Bronchial epithelial cell (primary cell): Measurements from ENCODE around the gene CALML6. TPM values are rescaled to one million over a fixed set of nuclear protein-coding genes. Genes with fewer than 3 reads are reported as not detected.

ENCODE experiments used
- DNase-seq: peaks from one replicate; pipeline ENCODE4 v3.0.0-alpha.2; 2010; ENCODE audit warnings: low read depth
- FAIRE-seq: peaks from 2 replicates; lab custom pipeline; 2011; peaks lifted over from hg19 to GRCh38; lab: Jason Lieb, UNC
- H3K27me3 ChIP-seq: 2 replicates; pipeline ENCODE4 v1.5.1; 2011; ENCODE audit warnings: low read length; ENCODE audit not compliant: control insufficient read depth, insufficient read depth
- H3K36me3 ChIP-seq: 2 replicates; pipeline ENCODE4 v1.5.1; 2011; ENCODE audit warnings: low read length; ENCODE audit not compliant: control insufficient read depth, insufficient read depth
- H3K4me3 ChIP-seq: 2 replicates; pipeline ENCODE4 v1.5.1; 2011; ENCODE audit warnings: mild to moderate bottlenecking, low read depth, low read length, control low read depth
- CTCF ChIP-seq: IDR thresholded peaks from 2 replicates; pipeline ENCODE4 v1.5.1; 2011; ENCODE audit warnings: mild to moderate bottlenecking, moderate library complexity, low read length, control low read depth, inconsistent platforms; ENCODE audit not compliant: insufficient read depth, severe bottlenecking
- total RNA-seq: library from RNA; depleted of rRNA; stranded (reverse); fragments of >200 nt; gene quantifications from 2 replicates; pipeline ENCODE4 v1.2.1, GENCODE V29; 2014

The CALML6 gene
- total RNA-seq, 1 donor from 2014 or later, result under 0.01 TPM

GRCh38 chr1:1964811-1965210 lies 49.8 kb downstream of the CALML6 start:
- Histone ChIP-seq H3K36me3 (no peaks in the 10 kb centered on the region), H3K27me3 (no peaks in the 10 kb centered on the region), H3K4me3 (no peak overlapping the region)
- FAIRE-seq (no peak), DNase-seq (no peak)
- TF ChIP-seq CTCF, result no peak

DNA sequence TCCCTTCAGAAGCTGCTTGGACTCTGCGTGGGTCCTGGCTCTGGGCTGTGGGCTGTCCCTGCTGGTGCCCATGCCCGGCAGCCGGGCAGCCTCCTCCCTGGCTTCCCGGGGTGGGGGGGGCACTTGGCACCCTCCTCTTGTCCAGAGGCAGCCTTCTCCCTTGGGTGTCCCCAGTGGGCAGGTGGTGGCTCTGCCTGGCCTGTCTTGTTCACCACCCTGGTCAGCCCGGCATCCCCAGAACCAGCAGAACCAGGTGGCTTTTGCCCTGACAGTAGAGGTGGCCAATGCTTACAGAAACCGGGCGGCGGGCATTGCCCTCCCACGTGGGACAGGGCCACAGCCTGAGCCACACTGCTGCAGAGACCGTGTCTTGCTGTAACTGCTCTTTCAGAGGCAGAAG lies 50.5 kb downstream of the CALML6 start:
- FAIRE-seq, result no peak
- Histone ChIP-seq H3K27me3 (no peaks in the 10 kb centered on the region), H3K4me3 (no peak overlapping the region), H3K36me3 (no peaks in the 10 kb centered on the region)
- DNase-seq, result no peak
- no peak for TF ChIP-seq CTCF

DNA sequence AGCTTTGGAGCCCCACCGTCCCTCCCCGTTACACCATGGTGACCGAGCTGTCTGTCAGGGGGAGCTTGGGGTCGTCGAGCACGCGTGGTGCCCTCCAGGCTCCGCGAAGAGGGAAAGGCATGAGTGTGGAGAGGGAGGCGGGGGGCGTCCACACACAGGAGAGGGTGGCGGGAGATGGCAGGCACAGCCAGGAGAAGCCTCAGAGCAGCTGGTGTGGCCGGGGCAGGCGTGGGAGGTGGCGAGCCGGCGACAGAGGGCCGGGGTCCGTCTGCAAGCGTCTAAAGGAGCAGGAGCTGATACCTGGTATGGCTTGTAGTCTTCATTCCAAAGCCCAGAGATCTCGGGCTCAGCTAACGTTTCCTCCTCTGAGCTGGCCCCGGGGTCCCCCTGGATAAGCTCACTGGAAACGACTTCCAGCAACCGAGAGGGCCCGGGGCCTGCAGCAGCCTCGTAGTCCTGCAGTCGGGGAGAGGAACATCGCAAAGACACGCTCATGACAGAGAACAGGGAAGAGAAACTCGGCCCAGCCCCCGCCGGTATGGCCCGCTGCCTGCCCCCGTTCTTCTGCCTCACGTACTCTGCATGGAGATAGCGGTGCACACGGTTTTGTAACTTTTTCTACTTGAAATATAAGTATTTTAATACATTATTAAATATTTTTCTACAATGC lies 51.1 kb downstream of the CALML6 start:
- no peak for TF ChIP-seq CTCF
- FAIRE-seq (no peak), DNase-seq (no peak)
- Histone ChIP-seq H3K4me3 (no peak overlapping the region), H3K36me3 (no peaks in the 10 kb centered on the region), H3K27me3 (no peaks in the 10 kb centered on the region)

Other genes starting within 250 kb of the CALML6 start
- 14.0 and 17.0 TPM in 2 replicates for gene SLC35E2B, start 222.5 kb upstream of the CALML6 start, total RNA-seq
- gene CDK11A, start 190.9 kb upstream of the CALML6 start, total RNA-seq, result 4.2 and 10.6 TPM in 2 replicates
- 41.6 and 51.0 TPM in 2 replicates for gene NADK, start 136.8 kb upstream of the CALML6 start, total RNA-seq
- 116 and 126 TPM in 2 replicates for gene GNB1, start 24.2 kb upstream of the CALML6 start, total RNA-seq
- gene TMEM52, start 4.0 kb downstream of the CALML6 start, total RNA-seq, result 1.4 and 1.6 TPM in 2 replicates
- not detected in 2 replicates for gene CFAP74, start 88.5 kb downstream of the CALML6 start, total RNA-seq
- gene GABRD, start 104.1 kb downstream of the CALML6 start, total RNA-seq, result not detected in 2 replicates
- 34.6 and 38.4 TPM in 2 replicates for gene PRKCZ, start 135.2 kb downstream of the CALML6 start, total RNA-seq